ENCODE data around the gene CFAP20DC.

DNA sequence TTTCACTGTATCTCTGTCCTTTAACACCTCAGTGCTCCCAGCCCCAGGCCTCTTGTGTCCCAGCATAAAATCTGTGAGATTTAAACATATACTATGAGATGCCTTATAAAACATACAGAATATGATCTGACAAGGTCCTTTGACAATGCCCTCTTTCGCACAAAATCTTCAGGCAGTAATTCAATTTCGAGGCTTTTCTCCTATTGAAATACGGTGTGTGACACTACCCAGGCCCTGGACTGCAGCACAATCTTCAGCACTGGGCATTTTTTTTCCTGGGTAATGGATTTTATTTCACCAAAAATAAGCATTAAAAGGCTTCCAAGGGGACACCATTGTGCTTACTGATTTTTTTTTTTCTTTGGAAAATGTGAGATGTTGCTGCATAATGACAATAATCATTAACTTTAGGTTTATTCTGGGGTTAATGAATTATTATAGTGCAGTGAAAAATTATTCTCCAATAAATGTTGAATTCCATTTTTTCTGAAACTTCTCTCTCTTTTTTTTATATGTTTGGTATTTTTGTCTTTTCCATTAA, 342.4 kb downstream of the CFAP20DC start:
- TF ChIP-seq MAFK (IDR thresholded peaks at IDR 0.05; ENCODE audit: partially characterized antibody) (no peak), POLR2A (IDR thresholded peaks at IDR 0.05; ENCODE audit: low read length) (no peak)
- TF ChIP-seq, protein P1, sequence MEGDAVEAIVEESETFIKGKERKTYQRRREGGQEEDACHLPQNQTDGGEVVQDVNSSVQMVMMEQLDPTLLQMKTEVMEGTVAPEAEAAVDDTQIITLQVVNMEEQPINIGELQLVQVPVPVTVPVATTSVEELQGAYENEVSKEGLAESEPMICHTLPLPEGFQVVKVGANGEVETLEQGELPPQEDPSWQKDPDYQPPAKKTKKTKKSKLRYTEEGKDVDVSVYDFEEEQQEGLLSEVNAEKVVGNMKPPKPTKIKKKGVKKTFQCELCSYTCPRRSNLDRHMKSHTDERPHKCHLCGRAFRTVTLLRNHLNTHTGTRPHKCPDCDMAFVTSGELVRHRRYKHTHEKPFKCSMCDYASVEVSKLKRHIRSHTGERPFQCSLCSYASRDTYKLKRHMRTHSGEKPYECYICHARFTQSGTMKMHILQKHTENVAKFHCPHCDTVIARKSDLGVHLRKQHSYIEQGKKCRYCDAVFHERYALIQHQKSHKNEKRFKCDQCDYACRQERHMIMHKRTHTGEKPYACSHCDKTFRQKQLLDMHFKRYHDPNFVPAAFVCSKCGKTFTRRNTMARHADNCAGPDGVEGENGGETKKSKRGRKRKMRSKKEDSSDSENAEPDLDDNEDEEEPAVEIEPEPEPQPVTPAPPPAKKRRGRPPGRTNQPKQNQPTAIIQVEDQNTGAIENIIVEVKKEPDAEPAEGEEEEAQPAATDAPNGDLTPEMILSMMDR (IDR thresholded peaks at IDR 0.05) = no peak

Measured in A549 (cell line).